NAMALWA (cell line): Measurements from ENCODE around the gene NPC1.
"Not testable (repeated sequence)": the region's sequence is repeated elsewhere in the genome, so short reads cannot be mapped to it uniquely, and the experiment has no call there.

Source experiments
- DNase-seq: peaks from one replicate; pipeline ENCODE4 v3.0.0-alpha.2; 2015; ENCODE audit warnings: low spot score

Gene NPC1

GRCh38 chr18:23586249-23587196 lies at the start of gene NPC1:
Gene NPC1, minus strand, starts transcription at chr18:23586506. Its CDS starts 163 bp downstream, at chr18:23586343.
- DNase-seq: peak; percentile 93

DNA sequence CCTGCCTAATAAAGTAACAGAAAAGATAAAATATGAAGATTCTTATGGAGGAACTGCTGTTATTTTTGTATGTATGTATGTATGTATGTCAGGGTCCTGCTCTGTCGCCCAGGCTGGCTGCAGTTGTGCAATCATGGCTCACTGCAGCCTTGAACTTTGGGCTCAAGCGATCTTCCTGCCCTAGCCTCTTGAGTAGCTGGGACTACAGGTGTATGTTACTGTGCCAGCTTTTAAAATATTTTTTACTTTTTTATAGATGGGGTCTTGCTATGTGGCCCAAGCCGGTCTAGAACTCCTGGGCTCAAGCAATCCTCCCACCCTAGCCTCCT lies 49.7 kb upstream of the NPC1 start:
- DNase-seq: no peak

DNA sequence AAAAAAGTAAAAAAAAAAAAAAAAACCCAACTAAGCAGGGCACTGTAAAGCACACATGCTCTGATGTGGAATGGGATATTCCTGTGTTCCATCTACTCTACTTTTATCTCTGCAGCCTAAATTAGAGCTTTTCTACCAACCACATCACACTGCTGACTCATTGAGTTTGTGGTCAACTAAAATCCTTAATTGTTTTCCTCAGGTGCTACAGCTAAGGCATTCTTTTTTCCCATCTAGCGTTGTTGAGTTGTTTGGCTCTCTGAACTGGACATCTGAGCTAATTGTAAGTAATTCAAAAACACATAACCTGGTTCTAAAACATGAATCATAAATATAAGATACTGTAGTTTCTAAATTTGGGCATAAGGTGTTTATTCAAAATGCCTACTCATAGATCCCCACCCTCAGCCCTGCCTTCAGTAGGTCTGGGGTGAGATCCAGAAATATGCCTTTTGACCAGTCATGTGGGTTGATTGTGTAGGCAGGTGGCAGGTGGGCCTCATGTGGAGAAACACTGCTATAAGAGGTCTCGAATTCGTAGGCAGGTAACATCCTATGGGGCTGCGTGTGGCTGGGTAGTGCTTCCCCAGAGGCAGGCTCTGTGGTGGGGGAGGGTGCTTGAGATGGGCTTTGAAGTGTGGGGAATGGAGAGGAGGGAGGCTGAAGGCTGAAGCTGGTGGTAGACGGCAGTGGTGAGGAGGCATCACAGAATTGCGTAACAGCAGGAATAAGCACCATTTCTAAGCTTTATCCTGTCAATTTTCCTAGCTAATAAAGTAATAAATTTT lies 49.2 kb upstream of the NPC1 start:
- no peak for DNase-seq

DNA sequence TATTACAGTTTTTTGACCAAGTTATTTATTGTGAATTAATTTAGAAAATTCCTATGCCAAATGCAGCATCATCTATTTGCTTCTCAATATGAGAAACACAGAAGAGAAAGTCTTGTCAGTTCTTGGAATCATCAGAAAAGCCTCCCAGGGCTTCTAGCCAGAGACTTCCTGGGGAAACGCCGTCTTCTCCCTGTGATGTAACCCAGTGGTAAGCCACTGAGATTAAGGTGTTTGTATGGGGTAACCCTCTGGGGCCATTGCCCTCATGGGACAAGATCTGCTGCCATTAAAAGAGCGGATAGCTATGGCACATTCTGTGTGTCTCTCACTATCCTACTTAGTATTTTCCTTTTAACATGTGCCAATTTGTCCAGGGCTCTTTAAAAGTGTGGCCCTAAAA lies 48.4 kb upstream of the NPC1 start:
- DNase-seq: no peak

- no peak for DNase-seq
These were observed 46.3 kb upstream of the NPC1 start for GRCh38 chr18:23632615-23633014.

DNA sequence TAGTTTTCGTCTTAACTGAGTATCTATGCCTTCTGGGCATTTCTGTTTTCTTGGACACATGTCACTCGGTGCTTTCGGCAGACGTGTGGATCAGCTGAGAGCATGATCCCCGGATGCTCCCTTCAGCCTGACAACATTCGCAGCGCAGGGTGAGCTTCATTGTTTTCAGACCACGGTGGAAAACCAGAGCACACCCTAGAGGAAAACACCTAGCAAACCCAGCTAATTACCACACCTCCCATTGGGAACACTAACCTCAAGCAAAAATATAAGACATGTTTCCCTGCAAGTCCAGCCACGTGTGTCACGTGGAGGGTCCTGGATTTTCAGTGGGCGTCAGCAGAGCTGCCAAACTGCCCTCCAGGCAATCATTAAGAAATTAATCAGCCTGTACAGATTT lies 45.4 kb upstream of the NPC1 start:
- no peak for DNase-seq

GRCh38 chr18:23631312-23631711 lies 45.0 kb upstream of the NPC1 start:
- no peak for DNase-seq

GRCh38 chr18:23629444-23629946 lies 43.2 kb upstream of the NPC1 start:
- no peak for DNase-seq

DNA sequence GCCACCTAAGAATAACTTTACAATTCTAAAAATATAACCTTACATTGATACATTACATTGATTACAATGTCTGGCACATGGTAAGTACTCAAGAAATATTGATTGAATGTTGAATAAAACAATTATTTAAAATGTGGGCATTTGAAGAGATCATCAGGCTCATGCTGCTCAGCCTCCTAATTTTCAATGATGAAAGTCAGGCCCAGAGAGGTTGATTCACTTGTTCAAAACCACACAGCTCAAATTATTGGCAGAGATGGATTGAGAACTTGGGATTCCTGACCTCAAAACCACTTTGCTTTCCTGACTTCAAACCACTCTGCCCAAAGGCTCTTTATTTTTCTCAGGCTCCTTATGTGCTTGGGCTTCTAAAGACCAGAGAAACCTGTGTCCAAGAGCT lies 41.7 kb upstream of the NPC1 start:
- DNase-seq: no peak

- no peak for DNase-seq
These were observed 41.0 kb upstream of the NPC1 start for GRCh38 chr18:23627321-23627720.

GRCh38 chr18:23626451-23627279 lies 40.4 kb upstream of the NPC1 start:
- no peak for DNase-seq

GRCh38 chr18:23623040-23623439 lies 36.7 kb upstream of the NPC1 start:
- DNase-seq: no peak

DNA sequence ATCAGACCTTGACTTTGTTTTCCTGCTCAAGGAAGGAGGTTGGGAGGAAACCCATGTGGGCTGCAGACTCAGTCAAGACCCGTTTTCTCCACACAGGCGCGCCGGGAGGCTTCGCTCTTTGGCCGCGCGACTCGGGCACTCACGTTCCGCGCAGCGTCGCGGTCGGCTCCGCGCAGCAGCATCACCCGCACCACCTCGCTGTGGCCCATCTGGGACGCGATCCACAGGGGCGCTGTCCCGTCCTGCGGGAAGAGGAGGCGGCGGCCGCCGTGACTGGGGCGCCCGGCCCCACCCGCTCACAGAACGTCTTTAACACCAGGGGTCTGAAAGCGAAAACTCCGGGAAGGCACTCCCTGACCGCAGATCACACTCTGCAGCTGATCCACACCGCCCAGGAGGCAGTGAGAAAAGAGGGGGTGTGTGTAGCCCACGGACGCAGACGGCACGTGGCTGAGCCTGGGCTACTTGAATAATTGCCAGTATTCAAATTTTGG lies 33.1 kb upstream of the NPC1 start:
- DNase-seq: no peak

- DNase-seq: no peak
These were observed 32.6 kb upstream of the NPC1 start for GRCh38 chr18:23618862-23619387.

GRCh38 chr18:23617412-23618014 lies 31.2 kb upstream of the NPC1 start:
- peak; percentile 20 for DNase-seq

DNA sequence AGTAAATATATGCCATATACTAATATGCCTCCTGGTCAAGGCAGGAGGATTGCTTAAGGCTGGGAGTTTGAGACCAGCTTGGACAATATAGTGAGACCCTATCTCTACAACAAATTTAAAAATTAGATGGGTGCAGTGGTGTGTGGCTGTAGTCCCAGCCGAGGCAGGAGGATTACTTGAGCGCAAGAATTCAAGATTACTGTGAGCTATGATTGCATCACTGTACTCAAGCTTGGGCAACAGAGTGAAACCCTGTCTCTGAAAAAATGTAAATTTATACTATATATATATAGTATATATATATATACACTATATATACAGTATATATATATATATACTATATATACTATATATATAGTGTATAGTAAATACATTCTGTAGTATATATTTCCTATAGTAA lies 30.0 kb upstream of the NPC1 start:
- DNase-seq: no peak

DNA sequence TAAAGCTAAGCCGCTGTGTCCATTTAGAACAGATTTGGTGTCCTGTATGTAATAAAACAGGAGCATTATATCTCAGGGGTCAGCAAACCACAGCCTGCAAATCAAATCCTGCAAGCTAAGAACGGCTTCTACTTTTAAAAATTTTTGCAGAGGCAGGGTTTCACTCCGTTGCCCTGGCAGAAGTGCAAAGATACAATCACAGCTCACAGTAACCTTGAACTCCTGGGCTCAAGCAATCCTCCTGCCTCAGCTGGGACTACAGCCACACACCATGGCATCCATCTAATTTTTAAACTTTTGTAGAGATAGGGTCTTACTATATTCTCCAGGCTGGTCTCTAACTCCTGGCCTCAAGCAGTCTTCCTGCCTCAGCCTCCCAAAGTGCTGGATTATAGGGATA lies 28.6 kb upstream of the NPC1 start:
- DNase-seq: no peak

GRCh38 chr18:23614413-23614812 lies 28.1 kb upstream of the NPC1 start:
- DNase-seq: no peak

- DNase-seq: not testable (repeated sequence)
These were observed 26.8 kb upstream of the NPC1 start for GRCh38 chr18:23613091-23613475.

GRCh38 chr18:23612434-23613090 lies 26.3 kb upstream of the NPC1 start:
- no peak for DNase-seq
